Measurements from ENCODE around the gene PLXNA2. TPM values are rescaled to one million over a fixed set of nuclear protein-coding genes. Genes with fewer than 3 reads are reported as not detected.

PLXNA2 gene
- total RNA-seq, 1 experiment from 2014 or later, result 0.89 TPM

DNA sequence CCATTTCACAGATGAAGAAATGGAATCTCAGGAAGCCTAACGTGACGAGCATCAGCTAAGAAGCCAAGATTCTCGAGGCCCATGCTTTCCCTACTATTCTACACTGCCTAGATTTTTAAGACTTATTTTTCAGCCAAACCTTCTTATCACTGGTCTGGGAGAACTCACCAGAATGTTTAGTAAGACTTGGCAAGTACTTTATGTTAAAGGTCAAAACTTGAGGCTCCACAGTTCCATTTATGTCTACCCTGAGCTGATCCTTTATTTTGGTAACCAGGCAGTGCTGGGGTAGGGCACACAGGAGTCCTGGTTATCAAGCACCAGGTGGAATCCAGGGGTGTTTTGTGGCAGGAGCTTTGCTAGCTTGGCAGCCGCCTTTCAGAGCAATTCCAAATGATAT, 16.8 kb downstream of the PLXNA2 start:
- Histone ChIP-seq H3K27me3 (ENCODE audit: insufficient read depth, low read length) (peaks cover 23% of the 10 kb centered on the region), H2AFZ (ENCODE audit: low read depth, low read length, poor library complexity, severe bottlenecking) (no peak overlapping the region), H3K4me1 (ENCODE audit: control insufficient read depth in 1 of 2, insufficient read depth in 2 of 2, low read length in 2 of 2) (no peaks in the 10 kb centered on the region), H3K9me2 (ENCODE audit: insufficient read depth) (no peaks in the 10 kb centered on the region), H3K79me2 (ENCODE audit: insufficient read depth, low read length) (no peaks in the 10 kb centered on the region), H3K36me3 (ENCODE audit: control insufficient read depth in 1 of 2, insufficient read depth in 2 of 2, low read length in 2 of 2) (no peaks in the 10 kb centered on the region), H3K9ac (ENCODE audit: low read length) (no peak overlapping the region), H4K20me1 (ENCODE audit: insufficient read depth) (no peaks in the 10 kb centered on the region), H3K9me3 (ENCODE audit: control insufficient read depth in 1 of 2, insufficient read depth in 1 of 2, low read depth in 1 of 2, low read length in 2 of 2) (no peaks in the 10 kb centered on the region), H3K27ac (ENCODE audit: low read depth, low read length) (no peak overlapping the region), H3K4me3 (replicated peaks in 1 of 2; ENCODE audit: low read depth in 1 of 2, low read length in 2 of 2) (no peak overlapping the region), H3K4me2 (ENCODE audit: low read length) (no peak overlapping the region)
- POLR2A ChIA-PET, result no interaction called here
- RAD21 ChIA-PET (ENCODE audit: low non-redundant PET in 1 of 2, low total read pairs in 2 of 2, uncharacterized antibody in 2 of 2, unreplicated experiment in 2 of 2), result no interaction called here
- TF ChIP-seq YY1 (IDR thresholded peaks at IDR 0.05; ENCODE audit: extremely low read depth, insufficient replicate concordance, low read depth, low read length) (no peak), POLR2AphosphoS5 (IDR thresholded peaks at IDR 0.05; ENCODE audit: low read depth, low read length) (no peak), CBX3 (IDR thresholded peaks at IDR 0.05; ENCODE audit: low read depth) (no peak), EZH2phosphoT487 (IDR thresholded peaks at IDR 0.05; ENCODE audit: borderline replicate concordance) (no peak), TCF7L2 (IDR thresholded peaks at IDR 0.05; ENCODE audit: borderline replicate concordance, extremely low read depth, insufficient read depth, insufficient read length) (no peak), EGR1 (IDR thresholded peaks at IDR 0.05; ENCODE audit: low read depth) (no peak), EZH2 (IDR thresholded peaks at IDR 0.05) (no peak), CEBPB (IDR thresholded peaks at IDR 0.05; ENCODE audit: low read depth) (no peak), SRF (IDR thresholded peaks at IDR 0.05; ENCODE audit: low read depth) (no peak), FOSL1 (IDR thresholded peaks at IDR 0.05; ENCODE audit: low read depth) (no peak), POLR2A (IDR thresholded peaks at IDR 0.05; ENCODE audit: borderline replicate concordance, extremely low read depth, insufficient read depth, insufficient read length) (no peak), ELF1 (IDR thresholded peaks at IDR 0.05; ENCODE audit: borderline replicate concordance, low read depth) (no peak), JUND (IDR thresholded peaks at IDR 0.05) (no peak)
- TF ChIP-seq, protein P1, sequence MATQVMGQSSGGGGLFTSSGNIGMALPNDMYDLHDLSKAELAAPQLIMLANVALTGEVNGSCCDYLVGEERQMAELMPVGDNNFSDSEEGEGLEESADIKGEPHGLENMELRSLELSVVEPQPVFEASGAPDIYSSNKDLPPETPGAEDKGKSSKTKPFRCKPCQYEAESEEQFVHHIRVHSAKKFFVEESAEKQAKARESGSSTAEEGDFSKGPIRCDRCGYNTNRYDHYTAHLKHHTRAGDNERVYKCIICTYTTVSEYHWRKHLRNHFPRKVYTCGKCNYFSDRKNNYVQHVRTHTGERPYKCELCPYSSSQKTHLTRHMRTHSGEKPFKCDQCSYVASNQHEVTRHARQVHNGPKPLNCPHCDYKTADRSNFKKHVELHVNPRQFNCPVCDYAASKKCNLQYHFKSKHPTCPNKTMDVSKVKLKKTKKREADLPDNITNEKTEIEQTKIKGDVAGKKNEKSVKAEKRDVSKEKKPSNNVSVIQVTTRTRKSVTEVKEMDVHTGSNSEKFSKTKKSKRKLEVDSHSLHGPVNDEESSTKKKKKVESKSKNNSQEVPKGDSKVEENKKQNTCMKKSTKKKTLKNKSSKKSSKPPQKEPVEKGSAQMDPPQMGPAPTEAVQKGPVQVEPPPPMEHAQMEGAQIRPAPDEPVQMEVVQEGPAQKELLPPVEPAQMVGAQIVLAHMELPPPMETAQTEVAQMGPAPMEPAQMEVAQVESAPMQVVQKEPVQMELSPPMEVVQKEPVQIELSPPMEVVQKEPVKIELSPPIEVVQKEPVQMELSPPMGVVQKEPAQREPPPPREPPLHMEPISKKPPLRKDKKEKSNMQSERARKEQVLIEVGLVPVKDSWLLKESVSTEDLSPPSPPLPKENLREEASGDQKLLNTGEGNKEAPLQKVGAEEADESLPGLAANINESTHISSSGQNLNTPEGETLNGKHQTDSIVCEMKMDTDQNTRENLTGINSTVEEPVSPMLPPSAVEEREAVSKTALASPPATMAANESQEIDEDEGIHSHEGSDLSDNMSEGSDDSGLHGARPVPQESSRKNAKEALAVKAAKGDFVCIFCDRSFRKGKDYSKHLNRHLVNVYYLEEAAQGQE (IDR thresholded peaks at IDR 0.05; ENCODE audit: low read depth), result no peak
- TF ChIP-seq, protein P2, sequence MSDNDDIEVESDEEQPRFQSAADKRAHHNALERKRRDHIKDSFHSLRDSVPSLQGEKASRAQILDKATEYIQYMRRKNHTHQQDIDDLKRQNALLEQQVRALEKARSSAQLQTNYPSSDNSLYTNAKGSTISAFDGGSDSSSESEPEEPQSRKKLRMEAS (IDR thresholded peaks at IDR 0.05), result no peak
- TF ChIP-seq, protein P3, sequence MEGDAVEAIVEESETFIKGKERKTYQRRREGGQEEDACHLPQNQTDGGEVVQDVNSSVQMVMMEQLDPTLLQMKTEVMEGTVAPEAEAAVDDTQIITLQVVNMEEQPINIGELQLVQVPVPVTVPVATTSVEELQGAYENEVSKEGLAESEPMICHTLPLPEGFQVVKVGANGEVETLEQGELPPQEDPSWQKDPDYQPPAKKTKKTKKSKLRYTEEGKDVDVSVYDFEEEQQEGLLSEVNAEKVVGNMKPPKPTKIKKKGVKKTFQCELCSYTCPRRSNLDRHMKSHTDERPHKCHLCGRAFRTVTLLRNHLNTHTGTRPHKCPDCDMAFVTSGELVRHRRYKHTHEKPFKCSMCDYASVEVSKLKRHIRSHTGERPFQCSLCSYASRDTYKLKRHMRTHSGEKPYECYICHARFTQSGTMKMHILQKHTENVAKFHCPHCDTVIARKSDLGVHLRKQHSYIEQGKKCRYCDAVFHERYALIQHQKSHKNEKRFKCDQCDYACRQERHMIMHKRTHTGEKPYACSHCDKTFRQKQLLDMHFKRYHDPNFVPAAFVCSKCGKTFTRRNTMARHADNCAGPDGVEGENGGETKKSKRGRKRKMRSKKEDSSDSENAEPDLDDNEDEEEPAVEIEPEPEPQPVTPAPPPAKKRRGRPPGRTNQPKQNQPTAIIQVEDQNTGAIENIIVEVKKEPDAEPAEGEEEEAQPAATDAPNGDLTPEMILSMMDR (IDR thresholded peaks at IDR 0.05 in 2 of 3, conservative IDR thresholded peaks at IDR 0.05 in 1 of 3; ENCODE audit: borderline replicate concordance in 1 of 3, insufficient read depth in 1 of 3, low read depth in 2 of 3, low read length in 2 of 3), result no peak
- TF ChIP-seq, protein P4, sequence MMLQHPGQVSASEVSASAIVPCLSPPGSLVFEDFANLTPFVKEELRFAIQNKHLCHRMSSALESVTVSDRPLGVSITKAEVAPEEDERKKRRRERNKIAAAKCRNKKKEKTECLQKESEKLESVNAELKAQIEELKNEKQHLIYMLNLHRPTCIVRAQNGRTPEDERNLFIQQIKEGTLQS (IDR thresholded peaks at IDR 0.05), result no peak
- TF ChIP-seq, protein P5, sequence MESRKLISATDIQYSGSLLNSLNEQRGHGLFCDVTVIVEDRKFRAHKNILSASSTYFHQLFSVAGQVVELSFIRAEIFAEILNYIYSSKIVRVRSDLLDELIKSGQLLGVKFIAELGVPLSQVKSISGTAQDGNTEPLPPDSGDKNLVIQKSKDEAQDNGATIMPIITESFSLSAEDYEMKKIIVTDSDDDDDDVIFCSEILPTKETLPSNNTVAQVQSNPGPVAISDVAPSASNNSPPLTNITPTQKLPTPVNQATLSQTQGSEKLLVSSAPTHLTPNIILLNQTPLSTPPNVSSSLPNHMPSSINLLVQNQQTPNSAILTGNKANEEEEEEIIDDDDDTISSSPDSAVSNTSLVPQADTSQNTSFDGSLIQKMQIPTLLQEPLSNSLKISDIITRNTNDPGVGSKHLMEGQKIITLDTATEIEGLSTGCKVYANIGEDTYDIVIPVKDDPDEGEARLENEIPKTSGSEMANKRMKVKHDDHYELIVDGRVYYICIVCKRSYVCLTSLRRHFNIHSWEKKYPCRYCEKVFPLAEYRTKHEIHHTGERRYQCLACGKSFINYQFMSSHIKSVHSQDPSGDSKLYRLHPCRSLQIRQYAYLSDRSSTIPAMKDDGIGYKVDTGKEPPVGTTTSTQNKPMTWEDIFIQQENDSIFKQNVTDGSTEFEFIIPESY (IDR thresholded peaks at IDR 0.05; ENCODE audit: extremely low read depth, insufficient replicate concordance, low read length), result no peak
- BruUV-seq (replicated peaks), result no TSS peak
- intact Hi-C loops (cut with micrococcal nuclease), result no loop called here
- no peak for DNase-seq (ENCODE audit: low read depth, low spot score)
- ATAC-seq, result no peak
- CTCF ChIA-PET, result interaction anchor here (2.1 kb wide), 1 partner anchor 18 kb away, joined by 5 read pairs; no protein-coding TSS in a partner anchor

All from HCT116 (cell line).